ENCODE results near the gene CYP2C19. TPM values are rescaled to one million over a fixed set of nuclear protein-coding genes. Genes with fewer than 3 reads are reported as not detected.
"Not testable (repeated sequence)": the region's sequence is repeated elsewhere in the genome, so short reads cannot be mapped to it uniquely, and the experiment has no call there.

CYP2C19 gene
- total RNA-seq, 2 donors from 2014 or later, result 0.78 TPM; not detected in 1

DNA sequence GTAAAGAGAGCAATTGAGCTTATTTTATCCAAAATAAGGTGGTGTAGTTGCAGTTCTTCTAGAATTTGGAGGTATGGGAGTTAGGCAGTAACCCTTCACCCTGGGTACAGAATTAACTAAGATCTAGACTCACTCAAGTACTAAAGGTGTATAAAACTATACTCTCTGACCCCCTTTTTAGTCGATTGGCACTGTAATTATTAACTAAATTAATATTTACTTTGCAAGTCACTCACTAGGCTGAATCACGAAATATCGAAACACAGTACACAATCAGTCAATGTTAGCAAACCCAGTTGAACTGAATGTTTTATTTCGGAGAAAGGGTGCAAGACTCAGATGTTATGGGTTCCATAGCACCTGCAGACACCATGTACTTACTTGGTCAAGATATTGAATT is 14.6 kb upstream of the CYP2C19 start:
- Histone ChIP-seq H3K4me3 (no peak overlapping the region), H3K36me3 (replicated peaks in 1 of 2; ENCODE audit: insufficient read depth in 1 of 2, low read depth in 2 of 2) (no peaks in the 10 kb centered on the region), H3K27ac (no peak overlapping the region), H3K9me3 (peaks cover 0 to 14% (median 0%) of the 10 kb centered on the region in 3 donors), H3K4me1 (peaks cover 10% of the 10 kb centered on the region), H3K27me3 (no peaks in the 10 kb centered on the region)
- TF ChIP-seq, protein P1, sequence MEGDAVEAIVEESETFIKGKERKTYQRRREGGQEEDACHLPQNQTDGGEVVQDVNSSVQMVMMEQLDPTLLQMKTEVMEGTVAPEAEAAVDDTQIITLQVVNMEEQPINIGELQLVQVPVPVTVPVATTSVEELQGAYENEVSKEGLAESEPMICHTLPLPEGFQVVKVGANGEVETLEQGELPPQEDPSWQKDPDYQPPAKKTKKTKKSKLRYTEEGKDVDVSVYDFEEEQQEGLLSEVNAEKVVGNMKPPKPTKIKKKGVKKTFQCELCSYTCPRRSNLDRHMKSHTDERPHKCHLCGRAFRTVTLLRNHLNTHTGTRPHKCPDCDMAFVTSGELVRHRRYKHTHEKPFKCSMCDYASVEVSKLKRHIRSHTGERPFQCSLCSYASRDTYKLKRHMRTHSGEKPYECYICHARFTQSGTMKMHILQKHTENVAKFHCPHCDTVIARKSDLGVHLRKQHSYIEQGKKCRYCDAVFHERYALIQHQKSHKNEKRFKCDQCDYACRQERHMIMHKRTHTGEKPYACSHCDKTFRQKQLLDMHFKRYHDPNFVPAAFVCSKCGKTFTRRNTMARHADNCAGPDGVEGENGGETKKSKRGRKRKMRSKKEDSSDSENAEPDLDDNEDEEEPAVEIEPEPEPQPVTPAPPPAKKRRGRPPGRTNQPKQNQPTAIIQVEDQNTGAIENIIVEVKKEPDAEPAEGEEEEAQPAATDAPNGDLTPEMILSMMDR (IDR thresholded peaks at IDR 0.05), result no peak
- TF ChIP-seq POLR2A (IDR thresholded peaks at IDR 0.05), result no peak
- DNase-seq (no peak), ATAC-seq (no peak)
- 8 to 15% methylated on average over 4 of the region's 4 CpGs for WGBS, 2 donors
- intact Hi-C loops (cut with DNase I), result no loop called here

DNA sequence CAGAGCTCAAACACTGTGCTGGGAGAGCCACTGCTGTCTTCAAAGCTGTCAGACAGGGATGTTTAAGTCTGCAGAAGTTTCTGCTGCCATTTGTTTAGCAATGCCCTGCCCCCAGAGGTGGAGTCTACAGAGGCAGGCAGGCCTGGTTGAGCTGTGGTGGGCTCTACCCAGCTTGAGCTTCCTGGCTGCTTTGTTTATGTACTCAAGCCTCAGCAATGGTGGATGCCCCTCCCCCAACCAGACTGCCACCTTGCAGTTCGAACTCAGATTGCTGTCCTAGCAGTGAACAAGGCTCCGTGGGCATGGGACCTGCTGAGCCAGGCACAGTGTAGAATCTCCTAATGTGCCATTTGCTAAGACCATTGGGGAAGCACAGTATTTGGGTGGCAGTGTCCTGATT is 4.6 kb upstream of the CYP2C19 start:
- H3K9me3 ChIP-seq, result no peaks in the 10 kb centered on the region
- H3K4me1 ChIP-seq, result no peaks in the 10 kb centered on the region
- WGBS, 2 donors, result 60 to 64% methylated on average over 2 of the region's 2 CpGs
- no peak overlapping the region for H3K4me3 ChIP-seq
- H3K27ac ChIP-seq, result no peak overlapping the region
- intact Hi-C loops (cut with DNase I), result no loop called here
- H3K36me3 ChIP-seq (replicated peaks in 1 of 2; ENCODE audit: insufficient read depth in 1 of 2, low read depth in 2 of 2), result no peaks in the 10 kb centered on the region
- H3K27me3 ChIP-seq, result no peaks in the 10 kb centered on the region
- no peak for TF ChIP-seq POLR2A (IDR thresholded peaks at IDR 0.05)
- TF ChIP-seq, protein P1 (IDR thresholded peaks at IDR 0.05), result no peak
- DNase-seq (no peak), ATAC-seq (no peak)

DNA sequence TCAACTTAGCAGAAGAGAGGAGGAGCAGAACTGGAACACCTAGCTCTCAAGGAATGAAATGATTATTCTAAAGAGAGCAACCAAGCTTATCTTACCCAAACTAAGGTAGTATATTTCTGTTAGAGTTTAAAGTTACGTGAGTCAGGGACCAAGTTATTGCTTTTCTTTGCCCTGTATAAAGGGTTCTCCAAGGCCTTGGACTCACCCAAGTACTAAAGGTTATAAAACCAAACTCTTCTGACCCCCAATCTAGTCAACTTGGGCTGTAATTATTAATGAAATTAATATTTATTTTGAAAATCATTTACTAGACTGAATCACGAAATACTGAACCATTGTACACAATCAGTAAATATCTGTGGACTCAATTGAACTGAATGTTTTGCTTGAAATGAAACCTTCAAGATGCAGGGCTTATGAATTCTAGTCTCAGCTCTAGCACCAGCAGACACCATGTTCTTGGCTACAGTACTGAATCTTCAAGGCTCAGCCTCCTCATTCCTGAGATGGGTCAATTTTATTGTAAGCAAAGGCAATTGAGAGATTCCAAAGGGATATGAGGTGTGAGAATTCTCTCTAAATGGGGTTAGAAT is 1.8 kb upstream of the CYP2C19 start:
- TF ChIP-seq POLR2A (IDR thresholded peaks at IDR 0.05), result no peak
- TF ChIP-seq, protein P1 (IDR thresholded peaks at IDR 0.05), result no peak
- Histone ChIP-seq H3K27ac (no peak overlapping the region), H3K36me3 (replicated peaks in 1 of 2; ENCODE audit: insufficient read depth in 1 of 2, low read depth in 2 of 2) (no peaks in the 10 kb centered on the region), H3K4me3 (no peak overlapping the region), H3K27me3 (no peaks in the 10 kb centered on the region), H3K4me1 (no peaks in the 10 kb centered on the region), H3K9me3 (no peaks in the 10 kb centered on the region)
- 43 to 53% methylated on average over 2 of the region's 2 CpGs for WGBS, 2 donors
- ATAC-seq, result no peak
- no peak for DNase-seq
- intact Hi-C loops (cut with DNase I), result no loop called here

DNA sequence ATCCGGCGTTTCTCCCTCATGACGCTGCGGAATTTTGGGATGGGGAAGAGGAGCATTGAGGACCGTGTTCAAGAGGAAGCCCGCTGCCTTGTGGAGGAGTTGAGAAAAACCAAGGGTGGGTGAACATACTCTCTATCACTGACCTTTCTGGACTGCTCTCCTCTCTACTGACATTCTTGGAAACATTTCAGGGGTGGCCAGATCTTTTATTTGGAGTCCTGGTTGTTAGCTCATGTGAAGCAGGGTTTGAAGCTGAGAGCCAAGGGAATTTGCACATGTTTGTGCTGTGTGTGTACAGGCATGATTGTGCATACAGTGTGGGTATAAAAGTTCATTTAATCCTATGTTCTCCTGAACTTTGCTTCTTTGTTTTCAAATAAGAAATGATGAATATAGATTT is 12.9 kb downstream of the CYP2C19 start:
- H3K36me3 ChIP-seq (replicated peaks in 1 of 2; ENCODE audit: insufficient read depth in 1 of 2, low read depth in 2 of 2); H3K9me3 ChIP-seq; DNase-seq; ATAC-seq; H3K4me3 ChIP-seq; intact Hi-C loops (cut with DNase I); H3K27ac ChIP-seq; H3K27me3 ChIP-seq; H3K4me1 ChIP-seq: not testable (repeated sequence)
- 86 to 94% methylated on average over 6 of the region's 6 CpGs for WGBS, 2 donors

DNA sequence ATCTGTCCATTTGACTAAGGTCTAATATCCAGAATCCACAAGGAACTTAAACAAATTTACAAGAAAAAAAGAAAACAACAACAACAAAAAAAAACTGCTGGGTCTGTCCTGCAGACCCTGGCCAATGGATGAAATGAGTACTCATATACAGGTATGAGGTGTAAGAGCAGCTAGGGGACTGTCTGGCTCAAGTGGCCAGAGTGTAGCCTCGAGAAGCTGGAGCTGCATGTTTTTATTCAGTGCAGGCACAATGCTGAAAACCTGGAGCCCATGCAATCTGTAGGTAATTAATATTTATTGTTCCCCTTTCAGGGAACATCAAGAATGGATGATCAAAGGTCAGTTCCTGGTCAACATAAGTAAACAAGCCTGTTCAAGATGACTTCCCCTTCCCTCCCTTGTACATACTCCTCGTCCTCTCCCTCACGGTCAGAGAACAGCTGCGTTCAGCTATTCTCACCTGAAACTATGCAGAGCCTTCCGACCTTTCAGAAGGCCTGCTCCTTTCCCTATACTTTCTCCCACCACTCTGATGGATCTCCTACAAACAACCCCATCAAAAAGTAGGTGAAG is 15.5 kb downstream of the CYP2C19 start:
- Histone ChIP-seq H3K4me3 (no peak overlapping the region), H3K9me3 (no peaks in the 10 kb centered on the region), H3K4me1 (no peaks in the 10 kb centered on the region), H3K27me3 (no peaks in the 10 kb centered on the region), H3K36me3 (replicated peaks in 1 of 2; ENCODE audit: insufficient read depth in 1 of 2, low read depth in 2 of 2) (no peaks in the 10 kb centered on the region), H3K27ac (no peak overlapping the region)
- WGBS, 2 donors, result 36 to 48% methylated on average over 5 of the region's 5 CpGs
- intact Hi-C loops (cut with DNase I), result no loop called here
- DNase-seq (no peak), ATAC-seq (no peak)
- no peak for TF ChIP-seq POLR2A (IDR thresholded peaks at IDR 0.05)
- TF ChIP-seq, protein P1 (IDR thresholded peaks at IDR 0.05), result no peak
